HEK293 (cell line): Measurements from ENCODE around the gene COPZ1.

Experiments used
- GLI4 ChIP-seq: fragments of 450-650 bp; formaldehyde crosslinking; IDR thresholded peaks from 2 replicates; pipeline ENCODE4 v1.5.1; 2016; ENCODE audit warnings: missing biosample characterization, missing genetic modification characterization
- HOXD13 ChIP-seq: sonication (generic); formaldehyde crosslinking; IDR thresholded peaks from 2 replicates; pipeline ENCODE4 v1.8.0; 2022; ENCODE audit warnings: missing genetic modification reagents, borderline replicate concordance
- KLF8 ChIP-seq: fragments of 450-650 bp; formaldehyde crosslinking; IDR thresholded peaks from 2 replicates; pipeline ENCODE4 v1.5.1; 2016; ENCODE audit warnings: missing biosample characterization, missing genetic modification characterization
- SCRT2 ChIP-seq: fragments of 450-650 bp; formaldehyde crosslinking; IDR thresholded peaks from 2 replicates; pipeline ENCODE4 v1.5.1; 2016; ENCODE audit warnings: missing biosample characterization, missing genetic modification characterization
- SP2 ChIP-seq: fragments of 450-650 bp; formaldehyde crosslinking; IDR thresholded peaks from 2 replicates; pipeline ENCODE4 v1.5.1; 2016; ENCODE audit warnings: missing biosample characterization, missing genetic modification characterization
- TCF7L2 ChIP-seq: IDR thresholded peaks from 2 replicates; pipeline ENCODE4 v1.6.1; 2011; ENCODE audit warnings: low read depth, mild to moderate bottlenecking, inconsistent platforms, low read length, moderate library complexity, borderline replicate concordance
- ZBTB1 ChIP-seq: fragments of 450-650 bp; formaldehyde crosslinking; IDR thresholded peaks from 2 replicates; pipeline ENCODE4 v1.5.1; 2016; ENCODE audit warnings: missing biosample characterization, missing genetic modification characterization
- ZBTB48 ChIP-seq: fragments of 450-650 bp; formaldehyde crosslinking; IDR thresholded peaks from 2 replicates; pipeline ENCODE4 v1.5.1; 2016; ENCODE audit warnings: missing biosample characterization, missing genetic modification characterization
- ZFP3 ChIP-seq: fragments of 450-650 bp; formaldehyde crosslinking; IDR thresholded peaks from 2 replicates; pipeline ENCODE4 v1.5.1; 2016; ENCODE audit warnings: low read depth, missing biosample characterization, missing genetic modification characterization
- ZNF10 ChIP-seq: fragments of 450-650 bp; formaldehyde crosslinking; IDR thresholded peaks from 2 replicates; pipeline ENCODE4 v1.5.1; 2017; ENCODE audit warnings: missing biosample characterization, missing genetic modification characterization
- ZNF121 ChIP-seq: fragments of 450-650 bp; formaldehyde crosslinking; IDR thresholded peaks from 2 replicates; pipeline ENCODE4 v1.5.1; 2016; ENCODE audit warnings: missing biosample characterization, missing genetic modification characterization
- ZNF2 ChIP-seq: fragments of 450-650 bp; formaldehyde crosslinking; IDR thresholded peaks from 2 replicates; pipeline ENCODE4 v1.5.1; 2016; ENCODE audit warnings: missing biosample characterization, missing genetic modification characterization
- ZNF292 ChIP-seq: fragments of 450-650 bp; formaldehyde crosslinking; IDR thresholded peaks from 2 replicates; pipeline ENCODE4 v1.5.1; 2016; ENCODE audit warnings: low read depth, missing biosample characterization, missing genetic modification characterization, borderline replicate concordance
- ZNF391 ChIP-seq: fragments of 450-650 bp; formaldehyde crosslinking; IDR thresholded peaks from 2 replicates; pipeline ENCODE4 v1.5.1; 2016; ENCODE audit warnings: low read depth, missing biosample characterization, missing genetic modification characterization, borderline replicate concordance
- ZNF394 ChIP-seq: fragments of 450-650 bp; formaldehyde crosslinking; IDR thresholded peaks from 2 replicates; pipeline ENCODE4 v1.5.1; 2016; ENCODE audit warnings: missing biosample characterization, missing genetic modification characterization, mild to moderate bottlenecking, moderate library complexity, borderline replicate concordance
- ZNF426 ChIP-seq: fragments of 450-650 bp; formaldehyde crosslinking; IDR thresholded peaks from 2 replicates; pipeline ENCODE4 v1.5.1; 2017; ENCODE audit warnings: missing biosample characterization, missing genetic modification characterization, mild to moderate bottlenecking, inconsistent platforms, moderate library complexity
- ZNF549 ChIP-seq: fragments of 450-650 bp; IDR thresholded peaks from 2 replicates; pipeline ENCODE4 v1.5.1; 2018; ENCODE audit warnings: missing biosample characterization, missing genetic modification characterization, mild to moderate bottlenecking, inconsistent platforms, moderate library complexity
- ZNF792 ChIP-seq: fragments of 450-650 bp; formaldehyde crosslinking; IDR thresholded peaks from 2 replicates; pipeline ENCODE4 v1.5.1; 2016; ENCODE audit warnings: missing biosample characterization, missing genetic modification characterization
- ZXDB ChIP-seq: fragments of 450-650 bp; formaldehyde crosslinking; IDR thresholded peaks from 2 replicates; pipeline ENCODE4 v1.5.1; 2016; ENCODE audit warnings: missing biosample characterization, missing genetic modification characterization
- TF ChIP-seq, protein P1 (sequence below): fragments of 450-650 bp; formaldehyde crosslinking; IDR thresholded peaks from 2 replicates; pipeline ENCODE4 v1.5.1; 2016; ENCODE audit warnings: missing biosample characterization, missing genetic modification characterization
- TF ChIP-seq, protein P2 (sequence below): fragments of 450-650 bp; formaldehyde crosslinking; conservative IDR thresholded peaks from 2 replicates; pipeline ENCODE4 v1.5.1; 2016; ENCODE audit warnings: low read depth, missing biosample characterization, missing genetic modification characterization
- TF ChIP-seq, protein P3 (sequence below): fragments of 450-650 bp; formaldehyde crosslinking; IDR thresholded peaks from 2 replicates; pipeline ENCODE4 v1.5.1; 2016; ENCODE audit warnings: missing biosample characterization, missing genetic modification characterization
- TF ChIP-seq, protein P4 (sequence below): fragments of 450-650 bp; formaldehyde crosslinking; IDR thresholded peaks from 2 replicates; pipeline ENCODE4 v1.5.1; 2016; ENCODE audit warnings: missing biosample characterization, missing genetic modification characterization
- TF ChIP-seq, protein P5 (sequence below): fragments of 450-650 bp; formaldehyde crosslinking; IDR thresholded peaks from 2 replicates; pipeline ENCODE4 v1.5.1; 2017; ENCODE audit warnings: missing biosample characterization, missing genetic modification characterization
- TF ChIP-seq, protein P6 (sequence below): fragments of 450-650 bp; formaldehyde crosslinking; IDR thresholded peaks from 2 replicates; pipeline ENCODE4 v1.5.1; 2016; ENCODE audit warnings: missing biosample characterization, missing genetic modification characterization, borderline replicate concordance
- TF ChIP-seq, protein P7 (sequence below): fragments of 450-650 bp; formaldehyde crosslinking; IDR thresholded peaks from 2 replicates; pipeline ENCODE4 v1.5.1; 2016; ENCODE audit warnings: missing biosample characterization, missing genetic modification characterization

Gene COPZ1

DNA sequence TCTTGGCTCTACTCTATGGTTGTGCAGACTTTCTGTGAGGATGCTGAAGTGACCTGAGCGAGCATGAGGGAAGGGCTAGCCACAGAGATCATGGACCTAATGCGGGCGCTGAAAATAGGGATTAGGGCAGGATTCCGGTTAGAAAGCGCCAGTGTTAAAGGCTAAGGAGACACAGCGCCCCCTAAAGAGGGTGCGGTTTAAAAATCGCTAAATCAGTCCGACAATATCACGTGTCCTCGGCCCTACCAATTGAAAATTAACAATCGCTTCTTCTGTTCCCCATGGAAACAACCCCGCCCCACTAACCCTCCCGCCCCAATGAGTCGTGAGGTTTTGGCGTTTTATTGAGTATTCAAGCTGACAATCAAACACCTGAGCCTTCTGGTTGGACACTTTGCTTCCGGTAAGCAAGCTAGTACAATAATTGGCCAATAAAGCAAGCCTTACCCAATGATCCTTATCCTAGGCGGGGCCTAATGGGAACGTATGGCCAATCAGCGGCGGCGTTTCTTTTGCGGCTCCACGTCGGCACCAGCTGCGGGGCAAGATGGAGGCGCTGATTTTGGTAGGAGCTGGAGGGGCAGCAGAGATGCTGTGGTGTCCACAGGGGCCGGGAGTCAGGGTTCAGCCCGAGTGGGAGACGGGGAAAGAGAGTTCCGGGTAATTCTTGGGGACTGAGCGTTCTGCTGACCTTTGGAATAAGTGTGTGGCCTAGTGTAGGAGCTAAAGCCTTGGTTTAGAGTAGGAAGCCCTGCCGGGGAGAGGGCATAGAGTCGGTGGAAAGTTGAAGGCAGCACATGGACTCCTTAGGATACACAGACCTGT is at the start of gene COPZ1 (continued):
- peak; percentile 68 for TF ChIP-seq ZNF10 (tag by site-specific recombination)
- TF ChIP-seq, protein P1, sequence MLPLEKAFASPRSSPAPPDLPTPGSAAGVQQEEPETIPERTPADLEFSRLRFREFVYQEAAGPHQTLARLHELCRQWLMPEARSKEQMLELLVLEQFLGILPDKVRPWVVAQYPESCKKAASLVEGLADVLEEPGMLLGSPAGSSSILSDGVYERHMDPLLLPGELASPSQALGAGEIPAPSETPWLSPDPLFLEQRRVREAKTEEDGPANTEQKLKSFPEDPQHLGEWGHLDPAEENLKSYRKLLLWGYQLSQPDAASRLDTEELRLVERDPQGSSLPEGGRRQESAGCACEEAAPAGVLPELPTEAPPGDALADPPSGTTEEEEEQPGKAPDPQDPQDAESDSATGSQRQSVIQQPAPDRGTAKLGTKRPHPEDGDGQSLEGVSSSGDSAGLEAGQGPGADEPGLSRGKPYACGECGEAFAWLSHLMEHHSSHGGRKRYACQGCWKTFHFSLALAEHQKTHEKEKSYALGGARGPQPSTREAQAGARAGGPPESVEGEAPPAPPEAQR (tag by site-specific recombination) = 0 out of 2 replicates have a peak, but pooled peaks have one; percentile 33
- TF ChIP-seq, protein P2, sequence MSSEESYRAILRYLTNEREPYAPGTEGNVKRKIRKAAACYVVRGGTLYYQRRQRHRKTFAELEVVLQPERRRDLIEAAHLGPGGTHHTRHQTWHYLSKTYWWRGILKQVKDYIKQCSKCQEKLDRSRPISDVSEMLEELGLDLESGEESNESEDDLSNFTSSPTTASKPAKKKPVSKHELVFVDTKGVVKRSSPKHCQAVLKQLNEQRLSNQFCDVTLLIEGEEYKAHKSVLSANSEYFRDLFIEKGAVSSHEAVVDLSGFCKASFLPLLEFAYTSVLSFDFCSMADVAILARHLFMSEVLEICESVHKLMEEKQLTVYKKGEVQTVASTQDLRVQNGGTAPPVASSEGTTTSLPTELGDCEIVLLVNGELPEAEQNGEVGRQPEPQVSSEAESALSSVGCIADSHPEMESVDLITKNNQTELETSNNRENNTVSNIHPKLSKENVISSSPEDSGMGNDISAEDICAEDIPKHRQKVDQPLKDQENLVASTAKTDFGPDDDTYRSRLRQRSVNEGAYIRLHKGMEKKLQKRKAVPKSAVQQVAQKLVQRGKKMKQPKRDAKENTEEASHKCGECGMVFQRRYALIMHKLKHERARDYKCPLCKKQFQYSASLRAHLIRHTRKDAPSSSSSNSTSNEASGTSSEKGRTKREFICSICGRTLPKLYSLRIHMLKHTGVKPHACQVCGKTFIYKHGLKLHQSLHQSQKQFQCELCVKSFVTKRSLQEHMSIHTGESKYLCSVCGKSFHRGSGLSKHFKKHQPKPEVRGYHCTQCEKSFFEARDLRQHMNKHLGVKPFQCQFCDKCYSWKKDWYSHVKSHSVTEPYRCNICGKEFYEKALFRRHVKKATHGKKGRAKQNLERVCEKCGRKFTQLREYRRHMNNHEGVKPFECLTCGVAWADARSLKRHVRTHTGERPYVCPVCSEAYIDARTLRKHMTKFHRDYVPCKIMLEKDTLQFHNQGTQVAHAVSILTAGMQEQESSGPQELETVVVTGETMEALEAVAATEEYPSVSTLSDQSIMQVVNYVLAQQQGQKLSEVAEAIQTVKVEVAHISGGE (tag by site-specific recombination) = 0 out of 2 replicates have a peak, but pooled peaks have one; percentile 32
- peak; percentile 60; the same call in 1 of the 2 replicates for TF ChIP-seq ZNF394 (tag by site-specific recombination)
- TF ChIP-seq ZNF426 = no peak
- TF ChIP-seq, protein P3, sequence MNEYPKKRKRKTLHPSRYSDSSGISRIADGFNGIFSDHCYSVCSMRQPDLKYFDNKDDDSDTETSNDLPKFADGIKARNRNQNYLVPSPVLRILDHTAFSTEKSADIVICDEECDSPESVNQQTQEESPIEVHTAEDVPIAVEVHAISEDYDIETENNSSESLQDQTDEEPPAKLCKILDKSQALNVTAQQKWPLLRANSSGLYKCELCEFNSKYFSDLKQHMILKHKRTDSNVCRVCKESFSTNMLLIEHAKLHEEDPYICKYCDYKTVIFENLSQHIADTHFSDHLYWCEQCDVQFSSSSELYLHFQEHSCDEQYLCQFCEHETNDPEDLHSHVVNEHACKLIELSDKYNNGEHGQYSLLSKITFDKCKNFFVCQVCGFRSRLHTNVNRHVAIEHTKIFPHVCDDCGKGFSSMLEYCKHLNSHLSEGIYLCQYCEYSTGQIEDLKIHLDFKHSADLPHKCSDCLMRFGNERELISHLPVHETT (tag by site-specific recombination) = peak; percentile 72; the same call in 1 of the 2 replicates
- TF ChIP-seq ZFP3 (tag by site-specific recombination) = no peak
- peak; percentile 87 for TF ChIP-seq ZXDB (tag by site-specific recombination)
- TF ChIP-seq, protein P4, sequence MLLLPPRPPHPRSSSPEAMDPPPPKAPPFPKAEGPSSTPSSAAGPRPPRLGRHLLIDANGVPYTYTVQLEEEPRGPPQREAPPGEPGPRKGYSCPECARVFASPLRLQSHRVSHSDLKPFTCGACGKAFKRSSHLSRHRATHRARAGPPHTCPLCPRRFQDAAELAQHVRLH (tag by site-specific recombination) = no peak
- TF ChIP-seq GLI4 (tag by site-specific recombination) = 0 out of 2 replicates have a peak, but pooled peaks have one; percentile 25
- TF ChIP-seq SCRT2 (tag by site-specific recombination) = 0 out of 2 replicates have a peak, but pooled peaks have one; percentile 37
- TF ChIP-seq, protein P5, sequence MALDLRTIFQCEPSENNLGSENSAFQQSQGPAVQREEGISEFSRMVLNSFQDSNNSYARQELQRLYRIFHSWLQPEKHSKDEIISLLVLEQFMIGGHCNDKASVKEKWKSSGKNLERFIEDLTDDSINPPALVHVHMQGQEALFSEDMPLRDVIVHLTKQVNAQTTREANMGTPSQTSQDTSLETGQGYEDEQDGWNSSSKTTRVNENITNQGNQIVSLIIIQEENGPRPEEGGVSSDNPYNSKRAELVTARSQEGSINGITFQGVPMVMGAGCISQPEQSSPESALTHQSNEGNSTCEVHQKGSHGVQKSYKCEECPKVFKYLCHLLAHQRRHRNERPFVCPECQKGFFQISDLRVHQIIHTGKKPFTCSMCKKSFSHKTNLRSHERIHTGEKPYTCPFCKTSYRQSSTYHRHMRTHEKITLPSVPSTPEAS = peak; percentile 44; the same call in 1 of the 2 replicates
- no peak for TF ChIP-seq ZNF121 (tag by site-specific recombination)
- TF ChIP-seq KLF8 (tag by site-specific recombination) = 0 out of 2 replicates have a peak, but pooled peaks have one; percentile 18
- no peak for TF ChIP-seq ZBTB1 (tag by site-specific recombination)
- TF ChIP-seq ZNF292 (tag by site-specific recombination) = no peak
- TF ChIP-seq ZNF2 = peak; percentile 94
- no peak for TF ChIP-seq ZNF792 (tag by site-specific recombination)
- TF ChIP-seq HOXD13 (CRISPR knock-in tag) = peak; percentile 75; the same call in 1 of the 2 replicates
- TF ChIP-seq SP2 (tag by site-specific recombination) = peak; percentile 99
- TF ChIP-seq, protein P6, sequence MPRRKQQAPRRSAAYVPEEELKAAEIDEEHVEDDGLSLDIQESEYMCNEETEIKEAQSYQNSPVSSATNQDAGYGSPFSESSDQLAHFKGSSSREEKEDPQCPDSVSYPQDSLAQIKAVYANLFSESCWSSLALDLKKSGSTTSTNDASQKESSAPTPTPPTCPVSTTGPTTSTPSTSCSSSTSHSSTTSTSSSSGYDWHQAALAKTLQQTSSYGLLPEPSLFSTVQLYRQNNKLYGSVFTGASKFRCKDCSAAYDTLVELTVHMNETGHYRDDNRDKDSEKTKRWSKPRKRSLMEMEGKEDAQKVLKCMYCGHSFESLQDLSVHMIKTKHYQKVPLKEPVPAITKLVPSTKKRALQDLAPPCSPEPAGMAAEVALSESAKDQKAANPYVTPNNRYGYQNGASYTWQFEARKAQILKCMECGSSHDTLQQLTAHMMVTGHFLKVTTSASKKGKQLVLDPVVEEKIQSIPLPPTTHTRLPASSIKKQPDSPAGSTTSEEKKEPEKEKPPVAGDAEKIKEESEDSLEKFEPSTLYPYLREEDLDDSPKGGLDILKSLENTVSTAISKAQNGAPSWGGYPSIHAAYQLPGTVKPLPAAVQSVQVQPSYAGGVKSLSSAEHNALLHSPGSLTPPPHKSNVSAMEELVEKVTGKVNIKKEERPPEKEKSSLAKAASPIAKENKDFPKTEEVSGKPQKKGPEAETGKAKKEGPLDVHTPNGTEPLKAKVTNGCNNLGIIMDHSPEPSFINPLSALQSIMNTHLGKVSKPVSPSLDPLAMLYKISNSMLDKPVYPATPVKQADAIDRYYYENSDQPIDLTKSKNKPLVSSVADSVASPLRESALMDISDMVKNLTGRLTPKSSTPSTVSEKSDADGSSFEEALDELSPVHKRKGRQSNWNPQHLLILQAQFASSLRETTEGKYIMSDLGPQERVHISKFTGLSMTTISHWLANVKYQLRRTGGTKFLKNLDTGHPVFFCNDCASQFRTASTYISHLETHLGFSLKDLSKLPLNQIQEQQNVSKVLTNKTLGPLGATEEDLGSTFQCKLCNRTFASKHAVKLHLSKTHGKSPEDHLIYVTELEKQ (tag by site-specific recombination) = 0 out of 2 replicates have a peak, but pooled peaks have one; percentile 47
- TF ChIP-seq, protein P7, sequence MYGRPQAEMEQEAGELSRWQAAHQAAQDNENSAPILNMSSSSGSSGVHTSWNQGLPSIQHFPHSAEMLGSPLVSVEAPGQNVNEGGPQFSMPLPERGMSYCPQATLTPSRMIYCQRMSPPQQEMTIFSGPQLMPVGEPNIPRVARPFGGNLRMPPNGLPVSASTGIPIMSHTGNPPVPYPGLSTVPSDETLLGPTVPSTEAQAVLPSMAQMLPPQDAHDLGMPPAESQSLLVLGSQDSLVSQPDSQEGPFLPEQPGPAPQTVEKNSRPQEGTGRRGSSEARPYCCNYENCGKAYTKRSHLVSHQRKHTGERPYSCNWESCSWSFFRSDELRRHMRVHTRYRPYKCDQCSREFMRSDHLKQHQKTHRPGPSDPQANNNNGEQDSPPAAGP = peak; percentile 74; the same call in 1 of the 2 replicates
- TF ChIP-seq ZBTB48 (tag by site-specific recombination) = peak; percentile 37; the same call in 1 of the 2 replicates
- TF ChIP-seq TCF7L2 = no peak
- TF ChIP-seq ZNF549 = no peak
- peak; percentile 38; the same call in 1 of the 2 replicates for TF ChIP-seq ZNF391
